Inferior parietal cortex (tissue), 1 donor: ENCODE data around the gene DIP2A.
"Not testable (repeated sequence)": the region's sequence is repeated elsewhere in the genome, so short reads cannot be mapped to it uniquely, and the experiment has no call there.

ENCODE experiments used
- DNase-seq: peaks from one replicate; pipeline ENCODE4 v3.0.0-alpha.2; 2016; ENCODE audit errors: extremely low spot score

Gene DIP2A

GRCh38 chr21:46482846-46483231 is 24.1 kb downstream of the DIP2A start:
- DNase-seq = no peak

GRCh38 chr21:46483300-46484295 is 24.9 kb downstream of the DIP2A start:
- DNase-seq = no peak

- no peak for DNase-seq
Measured at GRCh38 chr21:46486481-46487126, 27.9 kb downstream of the DIP2A start.

GRCh38 chr21:46489162-46489663 is 30.5 kb downstream of the DIP2A start:
- DNase-seq = no peak

GRCh38 chr21:46489800-46490199 is 31.1 kb downstream of the DIP2A start:
- no peak for DNase-seq

- no peak for DNase-seq
Measured at GRCh38 chr21:46491553-46491952, 32.9 kb downstream of the DIP2A start.

GRCh38 chr21:46492851-46493250 is 34.2 kb downstream of the DIP2A start:
- no peak for DNase-seq

- DNase-seq = no peak
Measured at GRCh38 chr21:46493828-46494227, 35.1 kb downstream of the DIP2A start.

- no peak for DNase-seq
Measured at GRCh38 chr21:46498335-46499050, 39.8 kb downstream of the DIP2A start.

- no peak for DNase-seq
Measured at GRCh38 chr21:46500224-46500861, 41.7 kb downstream of the DIP2A start.

- DNase-seq = no peak
Measured at GRCh38 chr21:46503922-46504550, 45.3 kb downstream of the DIP2A start.

GRCh38 chr21:46504666-46505065 is 46.0 kb downstream of the DIP2A start:
- DNase-seq = no peak

- DNase-seq = no peak
Measured at GRCh38 chr21:46507562-46507961, 48.9 kb downstream of the DIP2A start.

- DNase-seq = no peak
Measured at GRCh38 chr21:46509741-46510502, 51.2 kb downstream of the DIP2A start.

GRCh38 chr21:46515109-46515508 is 56.4 kb downstream of the DIP2A start:
- DNase-seq = peak; percentile 62

- no peak for DNase-seq
Measured at GRCh38 chr21:46516068-46516467, 57.4 kb downstream of the DIP2A start.

GRCh38 chr21:46517361-46517760 is 58.7 kb downstream of the DIP2A start:
- DNase-seq = peak; percentile 31

- DNase-seq = no peak
Measured at GRCh38 chr21:46518983-46519583, 60.4 kb downstream of the DIP2A start.

- not testable (repeated sequence) for DNase-seq
Measured at GRCh38 chr21:46527393-46527792, 68.7 kb downstream of the DIP2A start.

- no peak for DNase-seq
Measured at GRCh38 chr21:46527801-46528200, 69.1 kb downstream of the DIP2A start.
